Measurements from ENCODE around the gene B3GAT1. TPM values are rescaled to one million over a fixed set of nuclear protein-coding genes. Genes with fewer than 3 reads are reported as not detected.

The B3GAT1 gene
- polyA plus RNA-seq, 1 of the 3 experiments (the other 2 are of a cell fraction): 0.15 TPM

- Histone ChIP-seq H3K4me2 (no peak overlapping the region), H4K20me1 (ENCODE audit: insufficient read depth) (no peaks in the 10 kb centered on the region), H3K27me3 (ENCODE audit: insufficient read depth) (no peaks in the 10 kb centered on the region), H3K9me2 (no peaks in the 10 kb centered on the region), H2AFZ (ENCODE audit: low read depth) (no peak overlapping the region), H3K9ac (no peak overlapping the region), H3K4me3 (ENCODE audit: low read depth in 2 of 2, low read length in 1 of 2) (no peak overlapping the region), H3K9me3 (no peaks in the 10 kb centered on the region), H3K36me3 (replicated peaks in 1 of 2; ENCODE audit: control insufficient read depth in 1 of 2, insufficient read depth in 2 of 2, low read length in 1 of 2) (no peaks in the 10 kb centered on the region), H3K27ac (ENCODE audit: low read depth in 2 of 2, low read length in 1 of 2) (no peak overlapping the region), H3F3A (replicated peaks; ENCODE audit: insufficient read depth) (no peaks in the 10 kb centered on the region), H3K79me2 (ENCODE audit: insufficient read depth) (no peaks in the 10 kb centered on the region), H3K4me1 (ENCODE audit: control insufficient read depth in 1 of 2, insufficient read depth in 2 of 2, low read depth in 1 of 2, low read length in 1 of 2) (peaks cover 0 to 4% of the 10 kb centered on the region in 2 experiments; a peak in 1 of 4 replicates)
- no peak for DNase-seq
- ChIA-PET CTCF (interaction anchor here (0.8 kb wide), 1 partner anchor 18 kb away, joined by 3 read pairs; no protein-coding TSS in a partner anchor), POLR2A (no interaction called here)
- TF ChIP-seq YY1 (IDR thresholded peaks at IDR 0.05; ENCODE audit: low read depth): no peak
- TF ChIP-seq RXRA (IDR thresholded peaks at IDR 0.05; ENCODE audit: borderline replicate concordance, low read depth): no peak
- no peak for TF ChIP-seq NRF1 (IDR thresholded peaks at IDR 0.05; ENCODE audit: low read depth, low read length)
- TF ChIP-seq TAF1 (IDR thresholded peaks at IDR 0.05; ENCODE audit: borderline replicate concordance, low read depth, low read length): no peak
- no peak for TF ChIP-seq MEF2A (IDR thresholded peaks at IDR 0.05; ENCODE audit: borderline replicate concordance, low read depth)
- no peak for TF ChIP-seq TEAD4 (IDR thresholded peaks at IDR 0.05; ENCODE audit: borderline replicate concordance, insufficient read depth)
- no peak for TF ChIP-seq GATA2 (CRISPR knock-in tag; IDR thresholded peaks at IDR 0.05)
- TF ChIP-seq MAX (IDR thresholded peaks at IDR 0.05; ENCODE audit: low read depth): no peak
- no peak for TF ChIP-seq MXI1 (IDR thresholded peaks at IDR 0.05; ENCODE audit: low read depth, low read length)
- no peak for TF ChIP-seq EP300 (IDR thresholded peaks at IDR 0.05; ENCODE audit: borderline replicate concordance in 1 of 2, low read depth in 1 of 2, low read length in 1 of 2)
- no peak for TF ChIP-seq RFX5 (IDR thresholded peaks at IDR 0.05; ENCODE audit: low read length)
- no peak for TF ChIP-seq SIN3A (IDR thresholded peaks at IDR 0.05; ENCODE audit: borderline replicate concordance, low read depth, low read length)
- no peak for TF ChIP-seq CTCF (IDR thresholded peaks at IDR 0.05)
- no peak for TF ChIP-seq RCOR1 (IDR thresholded peaks at IDR 0.05; ENCODE audit: low read length)
- TF ChIP-seq USF2 (IDR thresholded peaks at IDR 0.05; ENCODE audit: borderline replicate concordance, low read depth, low read length): no peak
- 40% methylated on average over 7 of the region's 14 CpGs for WGBS (ENCODE audit: low lambda C conversion rate)
These were observed 40.2 kb upstream of the B3GAT1 start for GRCh38 chr11:134452026-134452837.

All from SK-N-SH (cell line).